Activated gamma-delta T cell treated with anti-CD3 and anti-CD28 coated beads, Interleukin-2, amount 50 U/mL, for 16 hours (primary cell): ENCODE measurements around the gene RHO.
"Not testable (repeated sequence)": the region's sequence is repeated elsewhere in the genome, so short reads cannot be mapped to it uniquely, and the experiment has no call there.

ENCODE experiments used
- DNase-seq: peaks from one replicate; pipeline ENCODE4 v3.0.0-alpha.2; 2020; ENCODE audit warnings: low read depth

Gene RHO

GRCh38 chr3:129528589-129529100 lies at the start of gene RHO:
Gene RHO, plus strand, starts transcription at chr3:129528639. Its CDS starts 95 bp downstream, at chr3:129528734.
- DNase-seq, result no peak

GRCh38 chr3:129481225-129481765 lies 47.1 kb upstream of the RHO start:
- DNase-seq, result not testable (repeated sequence)

GRCh38 chr3:129481766-129482332 lies 46.6 kb upstream of the RHO start:
- DNase-seq, result no peak

DNA sequence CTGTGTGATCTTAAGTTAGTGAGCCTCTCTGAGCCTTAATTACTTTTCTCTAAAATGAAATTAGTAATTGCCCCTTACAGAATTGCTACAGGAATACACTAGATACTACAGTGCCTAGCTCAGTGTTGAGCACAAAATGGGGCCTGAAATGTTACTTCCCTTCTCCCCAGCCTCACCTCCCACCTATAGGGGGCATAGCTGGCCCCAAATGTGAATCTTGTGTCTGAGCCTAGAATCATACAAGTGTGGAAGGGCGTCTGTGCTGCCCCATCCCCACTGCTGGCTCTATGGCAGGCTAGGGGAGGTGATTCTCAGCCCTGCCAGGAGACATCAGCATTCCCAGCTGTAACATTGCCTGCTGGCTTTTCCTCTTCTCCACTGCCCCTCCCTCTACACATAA lies 45.7 kb upstream of the RHO start:
- DNase-seq, result no peak

GRCh38 chr3:129483870-129484269 lies 44.6 kb upstream of the RHO start:
- DNase-seq, result no peak

GRCh38 chr3:129485146-129485545 lies 43.3 kb upstream of the RHO start:
- not testable (repeated sequence) for DNase-seq

GRCh38 chr3:129485721-129486663 lies 42.4 kb upstream of the RHO start:
- DNase-seq, result no peak

GRCh38 chr3:129486664-129487035 lies 41.8 kb upstream of the RHO start:
- DNase-seq, result no peak

- DNase-seq, result no peak
Measured at GRCh38 chr3:129487183-129487867, 41.1 kb upstream of the RHO start.

GRCh38 chr3:129487868-129488335 lies 40.5 kb upstream of the RHO start:
- not testable (repeated sequence) for DNase-seq

GRCh38 chr3:129489258-129489657 lies 39.2 kb upstream of the RHO start:
- not testable (repeated sequence) for DNase-seq

DNA sequence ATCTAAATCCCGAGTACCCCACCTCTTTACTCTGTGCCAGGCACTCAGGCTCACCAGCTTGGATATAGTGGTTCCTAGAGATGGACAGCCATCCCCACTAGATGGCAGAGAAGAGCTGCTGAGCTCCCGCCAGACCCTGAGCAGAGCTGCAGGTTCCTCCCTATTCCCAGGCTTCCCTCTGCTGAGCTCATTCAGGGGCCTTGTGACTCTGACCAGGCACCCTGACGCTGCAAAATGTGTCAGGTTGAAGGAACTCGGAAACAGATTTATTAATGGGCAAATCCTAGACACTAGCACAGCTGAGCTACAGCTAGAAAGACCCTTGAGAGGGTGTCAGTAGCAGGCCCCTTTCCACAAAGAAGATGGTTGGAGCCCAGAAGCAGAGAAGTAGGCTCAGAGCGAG lies 38.2 kb upstream of the RHO start:
- peak; percentile 33 for DNase-seq

DNA sequence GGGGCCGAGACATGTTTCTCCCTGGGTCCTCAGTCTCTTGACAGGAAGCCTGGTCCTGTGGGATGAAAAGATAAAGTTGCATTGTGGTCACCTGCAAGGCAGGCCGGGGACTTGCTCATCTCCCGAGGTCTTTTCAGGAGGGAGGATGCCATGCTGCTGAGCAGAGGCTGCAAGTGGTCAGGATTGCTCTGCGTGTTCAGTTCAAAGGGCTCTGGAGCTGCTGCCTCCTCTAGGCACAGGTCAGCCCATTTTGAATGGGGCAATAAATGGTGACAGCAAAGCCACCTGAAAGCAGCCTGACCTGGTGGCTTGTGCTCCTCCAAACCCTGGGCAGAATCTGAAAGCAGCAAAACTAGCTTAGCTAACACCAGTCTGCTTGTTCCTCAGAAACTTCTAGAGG lies 37.4 kb upstream of the RHO start:
- DNase-seq, result not testable (repeated sequence)

DNA sequence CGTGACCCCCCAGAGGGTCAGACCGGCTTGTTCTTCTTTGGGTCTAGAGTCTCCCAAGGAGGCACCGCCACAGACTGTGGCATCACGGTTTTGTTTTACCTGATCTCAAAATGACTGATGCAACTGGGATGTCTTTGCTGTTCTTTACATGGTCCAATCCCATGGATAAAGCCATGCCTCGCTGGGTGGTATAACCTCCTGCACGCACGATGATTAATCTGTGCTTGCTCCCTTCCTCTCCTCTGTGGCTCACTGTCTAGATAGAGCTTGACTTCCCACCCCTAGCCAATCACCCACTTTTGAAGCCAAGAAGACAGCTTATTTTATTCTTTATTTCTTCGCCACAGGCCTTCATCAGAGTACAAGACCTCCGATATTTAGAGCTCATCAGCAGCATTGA lies 36.6 kb upstream of the RHO start:
- no peak for DNase-seq

DNA sequence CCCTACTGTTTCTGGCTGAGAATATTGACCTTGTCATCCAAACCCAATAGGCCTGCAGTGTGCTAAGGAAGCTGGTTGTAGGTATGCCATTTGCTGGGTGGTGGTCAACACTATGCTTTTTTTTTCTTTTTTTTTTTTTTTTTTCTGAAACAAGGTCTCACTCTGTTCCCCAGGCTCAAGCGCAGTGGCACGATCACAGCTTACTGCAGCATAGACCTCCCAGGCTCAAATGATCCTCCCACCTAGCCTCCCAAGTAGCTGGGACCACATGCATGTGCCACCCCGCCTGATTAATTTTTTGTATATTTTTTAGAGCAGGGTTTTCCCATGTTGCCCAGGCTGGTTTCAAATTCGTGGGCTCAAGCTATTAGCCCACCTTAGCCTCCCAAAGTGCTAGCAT lies 35.7 kb upstream of the RHO start:
- no peak for DNase-seq

- no peak for DNase-seq
Measured at GRCh38 chr3:129493206-129493605, 35.2 kb upstream of the RHO start.

- not testable (repeated sequence) for DNase-seq
Measured at GRCh38 chr3:129494499-129494898, 33.9 kb upstream of the RHO start.

GRCh38 chr3:129495006-129495639 lies 33.3 kb upstream of the RHO start:
- not testable (repeated sequence) for DNase-seq

DNA sequence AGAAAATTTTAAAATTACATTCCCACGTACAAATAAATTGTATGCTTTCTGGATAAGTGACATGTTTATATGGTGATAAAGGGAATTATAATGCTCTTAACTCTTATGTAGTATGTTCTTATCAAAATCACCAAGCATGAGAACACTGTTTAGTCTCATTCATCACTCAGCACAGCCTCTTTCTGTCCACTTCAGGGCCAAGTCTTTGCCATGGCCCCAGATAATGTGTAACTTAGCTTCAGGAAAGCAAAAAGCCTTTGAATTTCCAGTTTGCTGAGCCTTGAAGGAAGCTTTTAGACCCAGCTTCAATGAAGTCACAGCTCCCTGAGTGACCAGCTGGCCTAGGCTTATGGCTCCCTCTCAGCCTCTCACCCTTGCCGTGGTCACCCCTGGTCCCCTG lies 30.6 kb upstream of the RHO start:
- not testable (repeated sequence) for DNase-seq

GRCh38 chr3:129498603-129499488 lies 29.6 kb upstream of the RHO start:
- not testable (repeated sequence) for DNase-seq
